Activated naive CD4-positive, alpha-beta T cell treated with Interleukin-2 at 50 U/mL for 16 hours (primary cell): ENCODE data around the gene UGCG.
A peak's percentile ranks its signal among the peaks of the same experiment; 100 is the strongest.
"Not testable (repeated sequence)": the region's sequence is repeated elsewhere in the genome, so short reads cannot be mapped to it uniquely, and the experiment has no call there.

Experiments used
- DNase-seq: peaks from one replicate; pipeline ENCODE4 v3.0.0-alpha.2; 2020

The UGCG gene

DNA sequence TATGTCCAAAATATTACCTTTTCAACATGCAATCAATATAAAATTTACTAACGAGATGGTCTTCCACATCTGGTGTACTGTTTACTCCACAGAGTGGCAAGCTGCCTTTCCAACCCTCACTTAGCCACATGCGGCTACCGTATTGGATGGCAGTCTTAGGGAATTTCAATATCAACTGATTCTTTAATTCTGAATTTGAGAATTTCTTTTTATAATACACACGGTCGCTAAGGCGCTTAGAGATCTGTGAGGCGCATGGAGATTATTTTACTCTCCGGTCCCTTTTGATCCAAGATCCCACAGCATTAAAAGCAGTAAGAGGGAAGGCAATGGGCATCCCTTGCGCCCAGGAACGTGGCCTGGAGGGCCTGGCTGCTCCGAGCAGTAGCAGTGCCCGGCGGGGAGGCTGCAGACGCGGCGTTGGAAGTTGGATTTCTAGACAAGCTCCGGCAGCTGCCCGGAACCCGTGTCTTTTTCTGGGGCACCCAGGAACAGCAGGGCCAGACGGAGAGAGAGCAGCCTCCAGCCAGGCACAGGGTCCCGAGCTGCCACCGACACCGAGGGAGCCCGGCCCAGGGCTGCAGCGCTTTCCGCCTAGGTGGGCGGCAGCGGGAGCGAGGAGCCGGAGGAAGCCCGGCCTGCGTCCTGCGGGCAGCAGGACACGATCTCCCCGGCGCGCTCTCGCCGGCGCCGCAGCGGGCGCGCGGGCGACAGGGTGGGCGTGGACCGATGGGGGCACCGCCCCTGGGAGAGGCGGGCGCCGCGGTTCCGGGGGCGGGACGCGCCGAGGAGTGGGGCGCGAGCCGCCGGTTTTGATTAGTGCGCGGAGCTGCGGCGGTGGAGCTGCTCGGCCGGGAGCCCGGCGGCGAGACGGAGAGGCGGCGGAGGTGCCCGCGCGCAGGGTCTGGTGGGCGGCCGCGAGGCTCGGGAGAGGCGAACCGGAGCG, at the start of gene UGCG:
Gene UGCG, plus strand, starts transcription at position 819 of the 946 bp plus-strand sequence. CDS start 402 bp downstream, outside the sequence.
- DNase-seq = peak; percentile 88

DNA sequence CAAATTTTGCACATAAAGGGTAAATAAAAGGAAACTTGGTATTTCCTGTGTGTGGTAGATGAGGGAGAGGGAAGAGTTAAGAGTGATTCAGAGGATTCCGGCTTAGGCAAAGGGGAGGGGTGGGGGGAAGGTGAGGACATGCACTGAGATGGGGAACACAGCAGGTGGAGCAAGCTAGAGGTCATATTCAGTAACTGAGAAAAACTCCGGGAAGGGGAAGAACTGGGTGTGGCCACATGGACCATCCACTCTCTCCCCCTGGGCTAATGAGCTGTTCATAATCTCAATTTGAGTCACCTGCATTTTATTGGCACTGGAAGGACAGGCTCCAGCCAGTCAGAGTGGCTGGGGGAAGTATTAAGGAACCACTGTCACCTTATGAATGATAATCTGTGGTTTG, 45.1 kb upstream of the UGCG start:
- DNase-seq = no peak

DNA sequence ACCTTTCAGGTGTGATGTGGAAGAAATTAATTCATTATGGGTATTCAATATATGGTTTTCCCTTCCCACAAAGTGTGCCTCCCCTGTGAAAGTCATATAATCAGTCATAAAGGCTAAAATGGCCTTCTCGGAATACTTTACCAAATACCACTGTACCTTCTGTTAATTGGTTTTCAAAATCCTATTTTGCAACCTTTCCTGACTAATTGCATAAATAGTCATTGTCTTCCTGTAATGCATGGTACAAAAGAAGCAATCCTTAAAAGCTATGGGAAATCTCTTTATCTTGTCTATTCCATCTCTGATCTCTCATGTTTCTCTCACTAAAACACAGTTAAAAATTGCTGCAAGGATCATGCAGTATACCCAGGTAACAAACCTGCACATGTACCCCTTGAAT, 44.3 kb upstream of the UGCG start:
- DNase-seq = no peak

DNA sequence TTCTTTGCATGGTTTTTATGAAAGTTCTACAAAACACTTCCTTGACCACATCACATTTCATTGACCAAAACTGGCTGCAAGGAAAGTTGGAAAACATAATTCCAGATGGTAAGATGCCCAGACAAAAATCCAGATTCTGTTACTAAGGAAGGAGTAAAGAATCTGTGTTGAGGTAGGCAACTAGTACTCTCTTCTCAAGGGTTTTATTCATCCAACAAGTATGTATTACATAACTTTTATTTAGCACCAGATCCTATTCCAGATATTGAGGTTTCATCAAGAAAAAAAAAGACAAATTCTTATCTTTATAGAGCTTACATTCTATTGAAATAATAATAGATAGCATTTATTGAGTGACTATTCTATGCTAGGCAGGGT, 43.2 kb upstream of the UGCG start:
- DNase-seq = no peak

DNA sequence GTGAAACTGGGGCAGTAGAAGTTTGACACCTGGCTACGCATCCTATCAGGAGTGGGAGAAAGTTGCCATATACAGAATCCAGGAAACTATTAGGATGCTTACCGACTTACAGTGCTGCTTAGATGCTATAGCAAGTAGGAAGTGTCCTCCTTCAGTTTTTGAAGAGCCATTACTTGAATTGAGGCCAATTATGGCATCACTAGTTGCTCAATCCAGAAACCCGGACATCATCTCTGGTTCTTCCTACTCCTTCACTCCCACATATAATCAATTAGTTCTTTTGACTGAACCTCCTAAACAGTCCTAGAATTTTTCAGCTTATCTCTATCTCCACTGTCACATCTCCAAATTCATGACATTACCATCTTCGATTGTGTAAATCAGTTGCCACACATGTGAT, 41.8 kb upstream of the UGCG start:
- DNase-seq = no peak

DNA sequence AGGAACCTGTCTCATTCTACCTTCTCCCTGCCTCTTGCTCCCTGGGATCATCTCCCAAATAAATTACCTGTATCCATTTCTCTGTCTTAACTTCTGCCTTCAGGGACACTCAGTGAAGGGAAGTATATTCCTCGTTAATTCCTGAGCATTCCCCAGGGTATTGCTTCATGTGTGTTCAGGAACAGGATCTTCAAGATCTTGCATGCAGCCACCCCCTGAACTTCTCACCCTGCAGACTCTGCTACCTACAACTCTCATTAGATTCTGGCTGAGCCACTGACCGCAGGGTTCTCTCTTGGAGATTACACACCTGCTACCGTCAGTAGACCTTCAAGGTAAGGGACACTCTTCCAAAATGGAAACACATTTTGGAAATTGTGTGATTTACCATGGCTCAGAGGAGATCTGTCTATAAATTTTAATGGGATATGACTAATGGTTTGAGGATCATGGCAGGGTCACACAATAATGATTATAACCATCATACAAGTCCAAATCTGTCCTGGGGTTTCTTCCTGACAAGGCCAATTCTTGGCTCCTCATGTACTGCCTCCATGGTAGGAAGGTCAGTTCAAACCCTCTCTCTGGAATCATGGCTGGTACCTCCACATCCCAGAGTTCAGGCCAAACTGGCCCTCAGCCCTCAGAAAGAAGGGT, 38.9 kb upstream of the UGCG start:
- DNase-seq = no peak

DNA sequence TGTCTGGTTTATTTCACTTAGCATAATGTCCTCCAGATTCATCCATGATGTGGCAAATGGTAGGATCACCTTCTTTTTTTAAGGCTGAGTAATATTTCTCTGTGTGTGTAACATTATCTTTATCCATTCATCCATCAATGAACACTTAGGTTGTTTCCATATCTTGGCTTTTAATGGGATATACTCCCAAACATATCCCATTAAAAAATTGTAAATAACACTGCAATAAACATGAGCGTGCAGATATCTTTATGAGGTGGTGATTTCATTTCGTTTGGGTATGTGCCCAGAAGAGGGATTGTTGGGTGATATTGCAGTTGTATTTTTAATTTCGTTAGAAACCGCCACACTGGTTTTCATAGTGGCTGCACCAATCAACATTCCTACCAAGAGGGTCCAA, 36.2 kb upstream of the UGCG start:
- DNase-seq = no peak

DNA sequence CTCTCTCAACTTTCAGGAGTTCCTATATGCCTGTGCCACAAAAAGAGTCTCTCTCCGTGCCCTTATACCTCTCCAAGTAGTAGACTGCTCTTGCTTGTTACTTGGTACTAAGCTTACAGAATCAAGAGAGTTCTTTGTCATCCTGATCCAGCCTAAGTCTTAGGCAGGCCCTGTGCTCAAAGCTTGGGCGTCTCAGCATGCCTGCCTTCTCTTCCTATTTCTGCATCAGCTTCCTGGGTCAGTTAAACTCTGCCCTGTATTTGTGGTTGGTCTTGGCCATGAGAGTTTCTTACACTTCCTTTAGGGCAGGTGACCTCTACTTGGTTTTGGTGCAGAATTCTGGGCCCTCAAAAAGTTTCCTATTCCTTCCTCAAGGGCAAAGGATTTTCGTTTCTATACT, 33.0 kb upstream of the UGCG start:
- no peak for DNase-seq

DNA sequence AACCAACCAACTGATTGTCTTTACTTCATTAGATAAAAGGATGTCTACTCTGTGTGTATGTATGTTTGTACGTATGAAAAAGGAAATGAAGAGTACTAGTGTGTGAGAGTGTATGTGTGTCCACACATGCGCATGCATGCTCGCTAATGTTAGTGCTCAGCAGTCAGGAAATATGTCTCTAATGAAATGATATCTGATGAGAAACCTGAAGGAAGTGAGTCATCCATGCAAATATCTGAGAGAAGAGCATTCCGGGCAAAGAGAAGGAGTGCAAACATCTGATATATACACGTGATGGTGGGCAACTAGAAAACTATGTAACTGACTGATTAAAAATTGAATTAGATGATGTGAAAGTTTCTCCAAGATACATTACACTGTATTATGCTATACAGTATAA, 29.6 kb upstream of the UGCG start:
- peak; percentile 12 for DNase-seq

DNA sequence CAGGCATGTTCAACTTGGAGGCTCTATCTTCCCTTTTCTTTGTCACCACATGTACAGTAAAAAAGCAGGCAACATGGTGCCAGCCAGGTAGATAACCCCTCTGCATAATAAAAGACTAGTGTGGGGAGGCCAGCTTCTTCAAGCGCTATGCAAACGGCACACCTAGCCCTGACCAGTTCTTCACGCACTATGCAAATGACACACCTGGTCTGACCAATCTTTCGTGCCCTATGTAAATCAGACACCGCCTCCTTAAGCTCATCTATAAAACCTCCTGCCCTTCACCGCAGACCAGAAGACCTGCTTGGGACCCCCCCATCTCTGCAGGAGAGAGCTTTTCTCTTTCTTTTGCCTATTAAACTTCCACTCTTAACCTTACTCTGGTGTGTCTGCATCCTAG, 28.1 kb upstream of the UGCG start:
- DNase-seq = no peak

DNA sequence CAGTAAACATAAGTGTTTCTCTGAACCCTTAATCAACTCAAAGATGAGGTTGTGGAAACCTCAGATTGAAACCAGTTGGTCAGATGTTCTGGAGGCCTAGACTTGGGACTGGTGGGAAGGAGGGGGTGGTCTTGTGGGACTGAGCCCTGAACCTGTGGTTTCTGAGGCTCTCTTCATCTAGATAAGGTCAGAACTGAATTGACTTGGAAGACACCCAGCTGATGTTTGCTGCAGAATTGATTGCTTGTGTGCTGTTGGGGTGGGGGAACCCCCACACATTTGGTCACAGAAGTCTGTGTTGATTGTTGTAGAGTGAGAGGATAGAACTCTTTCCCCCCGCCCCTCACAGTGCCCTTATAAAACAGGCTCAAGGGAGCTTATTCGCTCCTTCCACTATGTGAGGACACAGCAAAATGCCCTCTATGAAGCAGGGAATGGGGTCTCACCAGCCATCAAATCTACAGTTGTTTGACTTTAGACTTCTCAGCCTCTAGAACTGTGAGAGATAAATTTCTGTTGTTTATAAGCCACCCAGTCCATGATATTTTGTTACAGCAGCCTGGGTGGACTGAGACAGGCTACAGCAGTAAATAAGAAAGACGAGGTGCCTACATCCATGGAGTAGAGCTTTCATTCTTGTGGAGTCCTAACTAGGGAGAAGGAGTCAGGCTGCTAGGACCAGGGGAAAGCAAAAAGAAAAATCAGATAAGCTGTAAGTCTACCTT, 25.7 kb upstream of the UGCG start:
- DNase-seq = peak; percentile 24

DNA sequence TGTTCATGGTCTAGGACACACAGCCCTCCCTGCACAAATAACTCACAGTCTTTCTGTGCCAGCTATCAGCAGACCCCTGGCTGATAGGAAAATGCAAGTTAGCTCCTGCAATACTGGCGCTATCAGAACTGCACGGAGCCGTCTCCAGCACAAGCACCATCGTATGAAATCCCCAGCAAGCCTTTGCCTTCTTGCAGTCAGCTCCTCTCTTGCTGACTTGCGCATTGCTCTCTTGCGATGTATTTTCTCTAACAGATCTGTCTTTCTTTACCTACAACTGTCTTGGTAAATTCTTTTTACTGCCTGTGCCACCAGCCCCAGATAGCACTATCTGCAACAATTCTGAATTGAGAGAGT, 25.1 kb upstream of the UGCG start:
- no peak for DNase-seq

DNA sequence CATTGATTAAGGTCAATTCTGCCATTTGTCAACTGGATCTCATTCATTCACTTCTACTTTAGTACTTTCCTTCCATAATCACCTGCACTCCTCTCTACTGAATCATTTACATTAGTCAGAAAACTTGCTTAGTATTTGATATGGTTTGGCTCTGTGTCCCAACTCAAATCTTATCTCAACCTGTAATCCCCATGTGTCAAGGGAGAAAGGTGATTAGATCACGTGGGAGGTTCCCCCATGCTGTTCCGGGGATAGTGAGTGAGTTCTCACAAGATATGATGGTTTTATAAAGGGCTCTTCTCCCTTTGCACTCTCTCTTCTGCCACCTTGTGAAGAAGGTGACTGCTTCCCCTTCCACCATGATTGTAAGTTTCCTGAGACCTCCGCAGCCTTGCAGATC, 23.7 kb upstream of the UGCG start:
- no peak for DNase-seq

DNA sequence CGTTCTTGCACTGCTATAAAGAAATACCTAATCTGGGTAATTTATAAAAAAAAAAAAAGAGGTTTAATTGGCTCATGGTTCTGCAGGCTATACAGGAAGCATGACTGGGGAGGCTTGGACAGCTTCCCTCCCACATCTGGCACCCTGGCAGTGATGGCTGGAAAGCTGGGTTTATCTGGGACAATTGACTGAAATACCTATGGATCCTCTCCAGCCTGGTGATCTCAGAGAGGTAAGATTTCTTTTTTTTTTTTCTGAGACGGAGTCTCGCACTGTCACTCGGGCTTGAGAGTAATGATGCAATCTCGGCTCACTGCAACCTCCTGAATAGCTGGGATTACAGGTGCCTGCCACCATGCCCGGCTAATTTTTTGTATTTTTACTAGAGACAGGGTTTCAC, 22.7 kb upstream of the UGCG start:
- no peak for DNase-seq

DNA sequence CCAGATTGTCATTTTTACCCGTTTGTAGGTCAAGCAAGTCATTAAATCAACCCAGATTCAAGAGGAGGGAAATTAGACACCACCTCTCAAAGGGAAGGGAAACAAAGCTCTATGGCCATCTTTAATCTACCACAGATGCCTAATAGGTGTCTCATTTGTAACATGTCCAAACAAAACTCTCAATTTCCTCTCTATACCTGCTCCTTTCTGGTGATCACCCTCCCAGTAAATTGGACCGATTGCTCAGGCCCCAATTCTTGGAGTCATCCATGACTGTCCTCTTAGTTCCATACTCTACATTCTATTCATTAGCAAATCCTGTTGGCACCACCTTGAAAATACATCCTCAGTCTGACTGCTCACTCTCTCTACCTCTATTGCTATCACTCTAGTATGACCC, 22.1 kb upstream of the UGCG start:
- DNase-seq = no peak

DNA sequence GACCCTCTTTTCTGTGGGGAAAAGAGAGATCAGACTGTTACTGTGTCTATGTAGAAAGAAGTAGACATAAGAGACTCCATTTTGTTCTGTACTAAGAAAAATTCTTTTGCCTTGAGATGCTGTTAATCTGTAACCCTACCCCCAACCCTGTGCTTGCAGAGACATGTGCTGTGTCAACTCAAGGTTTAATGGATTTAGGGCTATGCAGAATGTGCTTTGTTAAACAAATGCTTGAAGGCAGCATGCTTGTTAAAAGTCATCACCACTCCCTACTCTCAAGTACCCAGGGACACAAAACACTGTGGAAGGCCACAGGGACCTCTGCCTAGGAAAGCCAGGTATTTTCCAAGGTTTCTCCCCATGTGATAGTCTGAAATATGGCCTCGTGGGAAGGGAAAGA, 21.3 kb upstream of the UGCG start:
- DNase-seq = not testable (repeated sequence)

DNA sequence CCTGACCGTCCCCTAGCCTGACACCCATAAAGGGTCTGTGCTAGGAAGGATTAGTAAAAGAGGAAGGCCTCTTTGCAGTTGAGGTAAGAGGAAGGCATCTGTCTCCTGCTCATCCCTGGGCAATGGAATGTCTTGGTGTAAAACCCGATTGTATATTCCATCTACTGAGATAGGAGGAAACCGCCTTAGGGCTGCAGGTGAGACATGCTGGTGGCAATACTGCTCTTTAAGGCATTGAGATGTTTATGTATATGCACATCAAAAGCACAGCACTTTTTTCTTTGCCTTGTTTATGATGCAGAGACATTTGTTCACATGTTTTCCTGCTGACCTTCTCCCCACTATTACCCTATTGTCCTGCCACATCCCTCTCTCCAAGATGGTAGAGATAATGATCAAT, 20.9 kb upstream of the UGCG start:
- not testable (repeated sequence) for DNase-seq

DNA sequence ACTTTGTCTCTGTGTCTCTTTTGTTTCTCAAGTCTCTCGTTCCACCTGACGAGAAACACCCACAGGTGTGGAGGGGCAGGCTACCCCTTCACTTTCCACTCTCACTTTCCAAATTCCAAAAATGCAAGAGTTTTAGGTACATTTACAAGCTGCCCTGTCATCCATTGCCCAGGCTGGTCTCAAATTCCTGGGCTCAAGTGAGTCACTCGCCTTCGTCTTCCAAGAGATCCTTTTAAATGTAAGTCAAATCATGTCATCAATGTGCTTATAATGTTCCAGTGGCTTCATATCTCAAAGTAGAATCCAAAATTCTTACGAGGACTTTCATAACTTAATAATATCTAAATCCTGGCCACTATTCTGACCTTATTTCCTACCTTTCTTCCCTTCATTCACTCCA, 20.4 kb upstream of the UGCG start:
- no peak for DNase-seq

DNA sequence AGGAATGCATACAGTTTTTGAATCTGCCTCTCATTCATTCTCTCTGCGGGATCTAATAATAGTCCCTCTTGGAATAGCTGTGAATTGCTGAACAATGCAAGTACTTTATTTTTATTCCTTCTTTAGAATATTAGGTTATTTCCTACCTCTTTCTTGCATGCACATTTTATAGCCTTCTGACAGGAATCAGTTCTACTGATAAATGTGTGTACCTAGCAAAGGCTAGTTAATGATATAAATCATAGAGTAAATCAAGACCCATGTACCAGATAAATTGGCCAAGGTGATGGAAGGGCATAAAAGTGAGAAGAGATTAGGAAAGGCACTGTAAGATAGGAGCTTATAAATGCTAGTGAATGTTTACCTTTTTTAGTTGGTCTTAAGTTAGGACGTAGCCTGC, 19.2 kb upstream of the UGCG start:
- DNase-seq = no peak

DNA sequence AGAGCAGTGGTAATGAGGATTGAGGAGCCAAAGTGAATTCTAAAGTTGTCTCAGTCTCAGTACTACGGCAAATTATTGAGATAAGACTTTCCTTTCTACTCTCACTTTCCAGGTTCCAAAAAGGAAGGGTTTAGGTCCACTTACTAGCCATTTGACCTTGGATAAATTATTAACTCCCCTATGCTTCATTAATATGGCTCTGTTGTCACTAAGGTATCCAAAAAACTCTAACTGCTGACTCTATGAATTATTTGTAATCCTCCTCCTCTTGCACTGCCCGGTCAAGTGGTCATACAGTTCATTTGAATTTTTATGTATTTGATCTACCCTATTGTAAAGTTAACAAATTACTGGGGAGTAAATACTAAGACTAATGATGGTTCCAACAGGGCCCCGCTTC, 17.7 kb upstream of the UGCG start:
- DNase-seq = no peak

DNA sequence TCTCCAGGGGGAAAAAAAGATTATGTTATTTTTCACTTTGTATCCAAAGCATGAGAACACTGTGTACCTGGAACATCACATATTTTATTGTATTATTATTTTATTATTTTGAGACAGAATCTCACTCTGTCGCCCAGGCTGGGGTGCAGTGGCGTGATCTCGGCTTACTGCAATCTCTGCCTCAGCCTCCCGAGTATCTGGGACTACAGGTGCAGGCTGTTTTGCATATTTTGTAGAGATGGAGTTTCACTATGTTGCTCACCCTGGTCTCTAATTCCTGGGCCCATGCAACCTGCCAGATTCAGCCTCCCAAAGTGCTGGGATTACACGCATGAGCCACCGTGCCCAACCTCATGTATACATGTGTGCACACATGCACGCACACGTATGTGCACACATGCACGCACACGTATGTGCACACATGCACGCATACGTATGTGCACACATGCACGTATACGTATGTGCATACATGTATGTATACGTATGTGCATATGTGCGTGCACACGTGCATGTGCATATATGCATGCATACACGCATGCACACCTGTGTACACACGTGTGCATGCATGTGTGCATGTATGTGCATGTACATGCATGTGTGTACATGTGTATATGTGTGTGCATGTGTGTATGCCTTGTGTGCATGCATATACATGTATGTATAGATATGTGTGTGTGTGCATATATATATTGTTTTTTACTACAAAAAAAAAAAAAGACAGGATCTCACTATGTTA, 9.5 kb upstream of the UGCG start:
- no peak for DNase-seq

DNA sequence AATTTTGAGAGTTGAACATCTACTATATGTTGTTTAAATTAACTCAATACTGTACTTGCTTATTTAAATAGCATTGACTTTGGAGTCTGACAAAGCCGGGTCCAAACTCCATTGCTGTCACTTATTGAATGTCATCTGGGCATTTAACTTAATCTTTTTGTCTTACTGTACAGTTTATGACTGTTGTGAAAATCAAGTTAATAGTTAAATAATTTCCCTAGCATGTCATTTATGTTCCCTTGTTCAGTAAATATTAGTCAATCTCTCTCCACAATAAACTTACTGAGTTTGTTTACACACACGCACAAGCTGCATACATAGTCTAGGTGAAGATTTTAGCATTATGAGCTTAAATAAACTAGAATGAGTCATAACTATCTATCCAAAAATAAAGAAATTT, 6.3 kb upstream of the UGCG start:
- no peak for DNase-seq

DNA sequence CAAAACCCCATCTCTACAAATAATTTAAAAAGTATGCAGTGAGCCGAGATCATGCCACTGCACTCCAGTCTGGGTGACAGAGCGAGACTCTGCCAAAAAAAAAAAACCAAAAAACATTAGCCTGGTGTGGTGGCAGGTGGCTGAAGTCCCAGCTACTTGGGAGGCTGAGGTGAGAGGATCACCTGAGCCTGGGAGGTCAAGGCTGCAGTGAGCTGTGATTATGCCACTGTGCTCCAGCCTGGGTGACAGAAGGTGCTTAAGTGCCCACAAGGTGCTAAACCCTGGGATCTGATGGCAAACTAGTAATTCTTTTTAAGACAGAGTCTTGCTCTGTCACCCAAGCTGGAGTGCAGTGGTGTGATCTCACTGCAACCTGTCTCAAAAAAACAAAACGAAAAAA, 5.7 kb upstream of the UGCG start:
- not testable (repeated sequence) for DNase-seq
